ENCODE measurements around the gene CCT3.

DNA sequence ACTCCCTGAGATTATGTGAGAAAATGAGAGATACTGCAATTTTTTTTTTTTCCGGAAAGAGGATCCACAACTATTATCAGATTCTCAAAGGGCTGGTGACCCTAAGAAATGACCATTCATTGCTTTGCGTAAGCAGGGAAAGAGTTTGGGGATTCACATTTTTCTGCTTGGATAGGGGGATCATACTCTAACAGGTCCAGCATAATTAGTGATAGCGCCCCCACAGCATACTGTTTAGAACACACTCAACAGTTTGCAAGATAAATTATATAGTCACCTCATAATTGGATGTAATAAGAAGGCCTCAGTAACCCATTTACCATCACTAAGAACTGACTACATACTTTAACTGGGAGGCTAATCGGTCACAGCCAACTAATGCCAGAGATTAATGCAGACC is 1.9 kb downstream of the CCT3 start:
- TF ChIP-seq, protein P1, sequence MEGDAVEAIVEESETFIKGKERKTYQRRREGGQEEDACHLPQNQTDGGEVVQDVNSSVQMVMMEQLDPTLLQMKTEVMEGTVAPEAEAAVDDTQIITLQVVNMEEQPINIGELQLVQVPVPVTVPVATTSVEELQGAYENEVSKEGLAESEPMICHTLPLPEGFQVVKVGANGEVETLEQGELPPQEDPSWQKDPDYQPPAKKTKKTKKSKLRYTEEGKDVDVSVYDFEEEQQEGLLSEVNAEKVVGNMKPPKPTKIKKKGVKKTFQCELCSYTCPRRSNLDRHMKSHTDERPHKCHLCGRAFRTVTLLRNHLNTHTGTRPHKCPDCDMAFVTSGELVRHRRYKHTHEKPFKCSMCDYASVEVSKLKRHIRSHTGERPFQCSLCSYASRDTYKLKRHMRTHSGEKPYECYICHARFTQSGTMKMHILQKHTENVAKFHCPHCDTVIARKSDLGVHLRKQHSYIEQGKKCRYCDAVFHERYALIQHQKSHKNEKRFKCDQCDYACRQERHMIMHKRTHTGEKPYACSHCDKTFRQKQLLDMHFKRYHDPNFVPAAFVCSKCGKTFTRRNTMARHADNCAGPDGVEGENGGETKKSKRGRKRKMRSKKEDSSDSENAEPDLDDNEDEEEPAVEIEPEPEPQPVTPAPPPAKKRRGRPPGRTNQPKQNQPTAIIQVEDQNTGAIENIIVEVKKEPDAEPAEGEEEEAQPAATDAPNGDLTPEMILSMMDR (IDR thresholded peaks at IDR 0.05): no peak
- no peak for TF ChIP-seq EP300 (IDR thresholded peaks at IDR 0.05)

Measured in upper lobe of left lung (tissue), 4 donors.